Skeletal muscle satellite cell (primary cell): ENCODE measurements around the gene RAB22A.

Experiments used
- H3K27me3 ChIP-seq: 2 replicates; pipeline ENCODE4 v1.7.0; 2013; ENCODE audit warnings: low read length; ENCODE audit not compliant: control insufficient read depth, insufficient read depth
- H3K36me3 ChIP-seq: 2 replicates; pipeline ENCODE4 v1.7.0; 2013; ENCODE audit warnings: mild to moderate bottlenecking, control low read depth, low read length; ENCODE audit not compliant: insufficient read depth
- H3K4me1 ChIP-seq: 2 replicates; pipeline ENCODE4 v1.7.0; 2013; ENCODE audit warnings: low read length; ENCODE audit not compliant: control insufficient read depth, insufficient read depth
- H3K4me2 ChIP-seq: 2 replicates; pipeline ENCODE4 v1.7.0; 2013; ENCODE audit warnings: mild to moderate bottlenecking, low read length
- H3K4me3 ChIP-seq: 2 replicates; pipeline ENCODE4 v1.7.0; 2013; ENCODE audit warnings: low read length
- H3K9ac ChIP-seq: 2 replicates; pipeline ENCODE4 v1.7.0; 2013; ENCODE audit warnings: mild to moderate bottlenecking, low read depth, low read length, moderate library complexity
- H3K9me3 ChIP-seq: replicated peaks from 2 replicates; pipeline ENCODE4 v1.7.0; 2013; ENCODE audit warnings: mild to moderate bottlenecking, control low read depth, low read length

The RAB22A gene

DNA sequence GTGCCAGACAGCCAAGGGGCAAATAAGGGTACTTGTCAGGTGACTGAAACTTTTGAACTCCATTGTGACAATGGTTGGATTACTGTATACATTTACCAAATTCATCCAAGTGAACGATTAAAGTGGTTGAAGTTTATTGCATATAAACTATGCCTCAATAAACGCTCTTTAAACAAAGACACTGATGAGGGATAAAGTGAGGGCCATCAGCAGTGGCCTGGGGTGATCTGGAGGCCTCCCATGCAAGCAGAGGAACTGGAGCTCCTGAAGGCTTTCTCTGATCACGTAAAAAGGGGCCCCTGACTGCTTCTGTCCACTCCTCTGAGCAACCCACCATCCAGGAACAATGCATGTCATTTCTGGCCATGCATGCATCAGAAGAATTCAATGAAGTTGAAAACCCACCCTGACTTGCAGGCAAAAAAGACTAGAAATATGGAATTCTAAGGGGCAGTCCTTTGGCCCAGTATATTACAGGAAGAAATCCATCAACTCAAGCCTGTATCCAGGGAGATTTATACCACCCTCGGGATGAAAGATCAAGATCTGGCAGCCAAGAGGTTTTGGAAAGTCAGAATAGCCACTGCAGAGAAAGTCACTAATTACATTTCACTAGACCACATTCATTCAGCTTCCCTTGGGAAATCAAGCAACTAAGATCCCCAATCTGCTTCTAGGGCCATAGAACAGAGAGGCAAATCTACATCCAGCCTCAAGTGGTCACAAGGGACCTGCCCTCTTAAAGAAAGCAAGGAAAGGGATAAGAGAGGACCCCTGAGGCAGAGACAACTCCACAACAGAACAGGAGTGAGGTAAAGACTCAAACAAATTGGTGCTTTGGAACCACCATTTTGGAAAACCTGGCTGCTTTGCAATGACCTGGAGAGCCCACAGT, 31.7 kb upstream of the RAB22A start:
- H3K9me3 ChIP-seq = no peaks in the 10 kb centered on the region
- no peak overlapping the region for H3K4me2 ChIP-seq
- H3K9ac ChIP-seq = no peak overlapping the region

GRCh38 chr20:58286729-58287128, 22.8 kb upstream of the RAB22A start:
- no peaks in the 10 kb centered on the region for H3K27me3 ChIP-seq
- H3K9ac ChIP-seq = no peak overlapping the region
- H3K4me3 ChIP-seq = no peak overlapping the region

More for the DNA sequence above, 31.7 kb upstream of the RAB22A start:
- Histone ChIP-seq H3K27me3 (no peaks in the 10 kb centered on the region), H3K36me3 (no peaks in the 10 kb centered on the region), H3K4me1 (no peaks in the 10 kb centered on the region), H3K4me3 (no peak overlapping the region)

GRCh38 chr20:58287638-58288037, 21.9 kb upstream of the RAB22A start:
- Histone ChIP-seq H3K4me2 (no peak overlapping the region), H3K27me3 (no peaks in the 10 kb centered on the region), H3K9me3 (no peaks in the 10 kb centered on the region), H3K36me3 (peaks cover 22% of the 10 kb centered on the region), H3K4me3 (no peak overlapping the region), H3K9ac (no peak overlapping the region), H3K4me1 (no peaks in the 10 kb centered on the region)

More at GRCh38 chr20:58286729-58287128, 22.8 kb upstream of the RAB22A start:
- Histone ChIP-seq H3K4me2 (no peak overlapping the region), H3K9me3 (no peaks in the 10 kb centered on the region), H3K4me1 (no peaks in the 10 kb centered on the region), H3K36me3 (peaks cover 22% of the 10 kb centered on the region)

DNA sequence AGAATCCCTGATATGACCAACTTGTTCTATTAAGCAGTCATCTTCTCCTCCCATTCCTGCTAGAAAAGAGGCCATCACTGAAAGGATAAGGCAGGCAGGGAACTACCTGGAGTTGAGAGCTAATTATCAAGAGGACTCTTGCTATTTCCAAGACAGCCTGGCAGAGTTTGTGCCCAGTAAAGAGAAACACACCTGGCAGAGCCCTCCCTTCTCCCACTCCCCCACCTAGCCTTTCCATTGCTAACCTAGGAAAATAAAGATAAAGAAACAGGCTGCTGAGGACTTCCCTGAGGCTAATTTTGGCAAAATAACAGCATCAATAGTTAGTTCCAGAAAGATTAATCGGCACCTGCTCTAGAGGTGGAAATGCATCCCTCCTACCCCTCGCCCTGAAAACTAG, 20.4 kb upstream of the RAB22A start:
- no peaks in the 10 kb centered on the region for H3K9me3 ChIP-seq
- no peaks in the 10 kb centered on the region for H3K4me1 ChIP-seq
- H3K36me3 ChIP-seq = peaks cover 21% of the 10 kb centered on the region
- no peak overlapping the region for H3K9ac ChIP-seq
- H3K4me2 ChIP-seq = no peak overlapping the region
- H3K4me3 ChIP-seq = no peak overlapping the region
- no peaks in the 10 kb centered on the region for H3K27me3 ChIP-seq

DNA sequence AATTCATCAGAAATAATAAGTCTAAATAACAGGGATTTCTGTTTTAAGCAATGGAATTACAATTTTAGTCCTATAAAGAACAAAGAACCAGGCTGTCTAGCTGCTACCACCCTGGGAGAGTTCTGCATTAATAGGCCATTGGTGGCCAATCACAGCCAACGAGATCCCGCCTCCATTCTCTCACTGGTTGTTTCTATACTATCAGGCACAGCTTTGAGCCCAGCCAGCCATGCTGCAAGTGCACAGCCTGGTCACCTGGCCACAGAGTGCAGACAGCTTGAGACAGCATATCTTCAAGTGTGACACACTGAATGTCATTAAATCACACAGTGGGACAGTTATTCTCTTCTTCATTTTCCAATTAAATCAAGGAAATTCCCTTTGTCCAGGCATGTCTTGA, 16.1 kb upstream of the RAB22A start:
- Histone ChIP-seq H3K27me3 (no peaks in the 10 kb centered on the region), H3K9me3 (no peaks in the 10 kb centered on the region), H3K4me2 (no peak overlapping the region), H3K36me3 (peaks cover 2% of the 10 kb centered on the region), H3K4me3 (no peak overlapping the region), H3K9ac (no peak overlapping the region), H3K4me1 (no peaks in the 10 kb centered on the region)

- Histone ChIP-seq H3K27me3 (no peaks in the 10 kb centered on the region), H3K4me3 (no peak overlapping the region), H3K4me2 (no peak overlapping the region), H3K9ac (no peak overlapping the region), H3K36me3 (no peaks in the 10 kb centered on the region), H3K9me3 (no peaks in the 10 kb centered on the region), H3K4me1 (no peaks in the 10 kb centered on the region)
These were observed 14.7 kb upstream of the RAB22A start for GRCh38 chr20:58294497-58295455.

- Histone ChIP-seq H3K9me3 (no peaks in the 10 kb centered on the region), H3K4me1 (no peaks in the 10 kb centered on the region), H3K9ac (no peak overlapping the region), H3K4me3 (no peak overlapping the region), H3K4me2 (no peak overlapping the region), H3K36me3 (peaks cover 3% of the 10 kb centered on the region), H3K27me3 (no peaks in the 10 kb centered on the region)
These were observed 13.3 kb upstream of the RAB22A start for GRCh38 chr20:58296051-58296837.

GRCh38 chr20:58297394-58297793, 12.1 kb upstream of the RAB22A start:
- Histone ChIP-seq H3K27me3 (no peaks in the 10 kb centered on the region), H3K9me3 (no peaks in the 10 kb centered on the region), H3K4me3 (no peak overlapping the region), H3K9ac (no peak overlapping the region), H3K36me3 (peaks cover 14% of the 10 kb centered on the region), H3K4me1 (no peaks in the 10 kb centered on the region), H3K4me2 (no peak overlapping the region)

DNA sequence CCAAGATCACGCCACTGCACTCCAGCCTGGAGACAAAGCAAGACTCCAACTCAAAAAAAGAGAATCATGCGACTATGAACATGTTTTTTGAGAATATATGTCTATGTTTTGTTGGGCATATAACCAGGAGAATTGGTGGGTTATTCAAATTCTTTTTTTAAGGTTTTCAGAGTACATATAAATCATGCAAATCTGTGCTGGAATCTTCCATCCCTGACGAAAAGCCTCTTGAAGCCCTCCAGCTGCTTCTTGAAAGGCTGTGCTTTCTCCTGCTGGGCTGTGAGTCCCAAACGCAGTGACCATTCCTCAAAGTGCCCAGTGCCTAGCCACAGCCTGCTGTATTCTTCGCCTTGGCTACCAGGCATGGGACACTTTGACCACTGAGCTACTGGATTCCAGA, 9.2 kb upstream of the RAB22A start:
- Histone ChIP-seq H3K4me2 (no peak overlapping the region), H3K4me1 (peaks cover 3% of the 10 kb centered on the region), H3K9me3 (no peaks in the 10 kb centered on the region), H3K27me3 (no peaks in the 10 kb centered on the region), H3K36me3 (peaks cover 14% of the 10 kb centered on the region), H3K9ac (no peak overlapping the region), H3K4me3 (no peak overlapping the region)

- Histone ChIP-seq H3K9ac (no peak overlapping the region), H3K4me3 (no peak overlapping the region), H3K4me1 (peaks cover 18% of the 10 kb centered on the region), H3K9me3 (no peaks in the 10 kb centered on the region), H3K36me3 (peaks cover 14% of the 10 kb centered on the region), H3K27me3 (no peaks in the 10 kb centered on the region), H3K4me2 (no peak overlapping the region)
These were observed 6.0 kb upstream of the RAB22A start for GRCh38 chr20:58303547-58303946.

GRCh38 chr20:58305061-58305460, 4.5 kb upstream of the RAB22A start:
- H3K4me2 ChIP-seq = no peak overlapping the region
- H3K9ac ChIP-seq = no peak overlapping the region
- peaks cover 19% of the 10 kb centered on the region for H3K4me1 ChIP-seq
- H3K9me3 ChIP-seq = no peaks in the 10 kb centered on the region
- H3K36me3 ChIP-seq = peaks cover 14% of the 10 kb centered on the region
- no peaks in the 10 kb centered on the region for H3K27me3 ChIP-seq
- H3K4me3 ChIP-seq = no peak overlapping the region
